Kidney epithelial cell (primary cell): ENCODE results near the gene NWD2. TPM values are rescaled to one million over a fixed set of nuclear protein-coding genes. Genes with fewer than 3 reads are reported as not detected.
"Not testable (repeated sequence)": the region's sequence is repeated elsewhere in the genome, so short reads cannot be mapped to it uniquely, and the experiment has no call there.

Source experiments
- DNase-seq: peaks from one replicate; pipeline ENCODE4 v3.0.0-alpha.2; 2010; ENCODE audit warnings: low read depth
- H3K27me3 ChIP-seq: 2 replicates; pipeline ENCODE4 v1.6.0; 2011; ENCODE audit warnings: low read length; ENCODE audit not compliant: control insufficient read depth, insufficient read depth
- H3K36me3 ChIP-seq: 2 replicates; pipeline ENCODE4 v1.5.1; 2011; ENCODE audit warnings: low read length; ENCODE audit not compliant: control insufficient read depth, insufficient read depth
- H3K4me3 ChIP-seq: 2 replicates; pipeline ENCODE4 v1.5.1; 2011; ENCODE audit warnings: low read depth, mild to moderate bottlenecking, control low read depth, low read length
- total RNA-seq: library from RNA; depleted of rRNA; stranded (reverse); fragments of >200 nt; gene quantifications from 2 replicates; pipeline ENCODE4 v1.2.3, GENCODE V29; 2015
- TF ChIP-seq, protein P1 (sequence below): IDR thresholded peaks from 2 replicates; pipeline ENCODE4 v1.5.1; 2011; ENCODE audit warnings: mild to moderate bottlenecking, moderate library complexity, low read length, control low read depth, inconsistent platforms; ENCODE audit not compliant: insufficient read depth, poor library complexity, severe bottlenecking

NWD2 gene
- total RNA-seq, 1 donor from 2014 or later = 0.04 TPM

- H3K36me3 ChIP-seq = no peaks in the 10 kb centered on the region
- no peak overlapping the region for H3K4me3 ChIP-seq
- no peak for DNase-seq
- TF ChIP-seq, protein P1, sequence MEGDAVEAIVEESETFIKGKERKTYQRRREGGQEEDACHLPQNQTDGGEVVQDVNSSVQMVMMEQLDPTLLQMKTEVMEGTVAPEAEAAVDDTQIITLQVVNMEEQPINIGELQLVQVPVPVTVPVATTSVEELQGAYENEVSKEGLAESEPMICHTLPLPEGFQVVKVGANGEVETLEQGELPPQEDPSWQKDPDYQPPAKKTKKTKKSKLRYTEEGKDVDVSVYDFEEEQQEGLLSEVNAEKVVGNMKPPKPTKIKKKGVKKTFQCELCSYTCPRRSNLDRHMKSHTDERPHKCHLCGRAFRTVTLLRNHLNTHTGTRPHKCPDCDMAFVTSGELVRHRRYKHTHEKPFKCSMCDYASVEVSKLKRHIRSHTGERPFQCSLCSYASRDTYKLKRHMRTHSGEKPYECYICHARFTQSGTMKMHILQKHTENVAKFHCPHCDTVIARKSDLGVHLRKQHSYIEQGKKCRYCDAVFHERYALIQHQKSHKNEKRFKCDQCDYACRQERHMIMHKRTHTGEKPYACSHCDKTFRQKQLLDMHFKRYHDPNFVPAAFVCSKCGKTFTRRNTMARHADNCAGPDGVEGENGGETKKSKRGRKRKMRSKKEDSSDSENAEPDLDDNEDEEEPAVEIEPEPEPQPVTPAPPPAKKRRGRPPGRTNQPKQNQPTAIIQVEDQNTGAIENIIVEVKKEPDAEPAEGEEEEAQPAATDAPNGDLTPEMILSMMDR = no peak
- H3K27me3 ChIP-seq = no peaks in the 10 kb centered on the region
Observed at GRCh38 chr4:37489697-37490096, 245.2 kb downstream of the NWD2 start.

DNA sequence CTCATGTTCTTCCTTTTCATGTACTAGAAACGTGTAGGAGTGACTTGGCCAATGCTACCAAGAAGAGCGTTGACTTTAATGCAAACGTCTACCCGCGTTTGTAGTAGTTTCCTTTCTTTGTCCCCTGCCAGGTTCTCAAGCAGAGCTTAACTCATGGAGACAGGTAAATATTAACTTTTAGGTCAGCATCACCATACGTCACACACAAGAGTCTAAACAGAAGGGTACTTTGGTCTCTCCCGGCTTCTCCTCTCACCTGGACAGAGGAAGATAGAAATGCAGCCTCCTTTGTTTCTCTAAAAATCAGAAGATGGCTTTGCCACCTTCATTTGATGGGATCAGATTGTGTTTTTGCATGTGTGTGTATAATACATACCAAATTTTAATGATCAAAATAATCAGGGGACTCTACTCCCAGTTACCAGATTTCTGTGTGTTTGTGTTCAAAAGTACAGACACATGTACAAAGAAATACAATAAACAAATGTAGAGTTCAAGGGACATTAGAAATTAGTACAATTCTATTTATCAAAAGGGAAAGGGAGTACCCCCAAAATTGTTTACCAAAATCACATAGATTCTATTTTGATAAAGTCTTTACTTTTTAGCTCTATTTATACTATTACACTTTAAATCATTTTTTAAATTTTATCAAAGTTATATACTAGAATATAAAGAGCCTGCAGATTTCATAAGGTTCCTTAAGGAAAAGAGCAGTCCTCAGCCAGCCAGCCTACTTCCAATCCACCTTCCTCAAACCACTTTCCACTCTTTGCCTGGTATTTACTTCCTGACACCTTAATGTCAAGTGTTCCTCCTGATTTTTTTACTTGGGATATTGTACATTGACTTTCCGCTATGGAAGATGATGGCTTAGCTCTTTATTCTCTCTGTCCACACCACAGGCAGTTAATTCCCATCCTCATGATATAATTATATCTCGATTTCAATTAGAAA, 246.1 kb downstream of the NWD2 start:
- Histone ChIP-seq H3K36me3 (no peaks in the 10 kb centered on the region), H3K4me3 (no peak overlapping the region), H3K27me3 (no peaks in the 10 kb centered on the region)
- TF ChIP-seq, protein P1 = no peak
- no peak for DNase-seq

DNA sequence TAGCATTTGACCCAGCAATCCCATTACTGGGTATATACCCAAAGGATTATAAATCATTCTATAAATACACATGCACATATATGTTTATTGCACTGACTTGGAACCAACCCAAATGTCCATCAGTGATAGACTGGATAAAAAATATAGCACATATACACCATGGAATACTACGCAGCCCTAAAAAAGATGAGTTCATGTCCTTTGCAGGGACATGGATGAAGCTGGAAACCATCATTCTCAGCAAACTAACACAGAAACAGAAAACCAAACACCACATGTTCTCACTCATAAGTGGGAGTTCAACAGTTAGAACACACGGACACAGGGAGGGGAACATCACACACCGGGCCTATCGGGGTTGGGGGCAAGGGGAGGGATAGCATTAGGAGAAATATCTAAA, 250.8 kb downstream of the NWD2 start:
- not testable (repeated sequence) for H3K4me3 ChIP-seq, H3K36me3 ChIP-seq, H3K27me3 ChIP-seq, DNase-seq
